Fibroblast of lung (primary cell): ENCODE measurements around the gene PRODH. TPM values are rescaled to one million over a fixed set of nuclear protein-coding genes. Genes with fewer than 3 reads are reported as not detected.
A peak's percentile ranks its signal among the peaks of the same experiment; 100 is the strongest.
"Not testable (repeated sequence)": the region's sequence is repeated elsewhere in the genome, so short reads cannot be mapped to it uniquely, and the experiment has no call there.

Experiments
- DNase-seq, 2 donors: peaks; one replicate each; pipeline versions ENCODE4 v3.0.0 to v3.0.0-alpha.2; 2010; ENCODE audit warnings: low read depth in 2 of 2
- H2AFZ ChIP-seq: 2 replicates; pipeline ENCODE4 v1.5.1; 2012; ENCODE audit warnings: low read length, control low read depth, inconsistent platforms
- H3K27ac ChIP-seq: 2 replicates; pipeline ENCODE4 v1.5.1; 2011; ENCODE audit warnings: low read length, control low read depth; ENCODE audit not compliant: insufficient read depth
- H3K27me3 ChIP-seq: 2 replicates; pipeline ENCODE4 v1.5.1; 2011; ENCODE audit warnings: mild to moderate bottlenecking, low read length; ENCODE audit not compliant: control insufficient read depth, insufficient read depth
- H3K36me3 ChIP-seq: 2 replicates; pipeline ENCODE4 v1.5.1; 2011; ENCODE audit warnings: low read length; ENCODE audit not compliant: control insufficient read depth, insufficient read depth
- H3K4me1 ChIP-seq: 2 replicates; pipeline ENCODE4 v1.5.1; 2011; ENCODE audit warnings: low read length; ENCODE audit not compliant: control insufficient read depth, insufficient read depth; ENCODE audit errors: extremely low read depth
- H3K4me2 ChIP-seq: 2 replicates; pipeline ENCODE4 v1.5.1; 2011; ENCODE audit warnings: low read length, control low read depth; ENCODE audit not compliant: insufficient read depth; ENCODE audit errors: extremely low read depth
- H3K4me3 ChIP-seq, 4 experiments: fragments of 200-600 bp in 1 of 4; sonication (generic) in 1 of 4; replicated peaks in 1 of 4; 2 replicates each; pipeline ENCODE4 v1.5.1; 2011 to 2016; ENCODE audit warnings: low read length in 4 of 4, low read depth in 3 of 4, mild to moderate bottlenecking in 3 of 4, control low read depth in 2 of 4, inconsistent platforms in 1 of 4, mixed read lengths in 1 of 4; ENCODE audit not compliant: insufficient read depth in 1 of 4; ENCODE audit errors: control extremely low read depth in 1 of 4
- H3K79me2 ChIP-seq: 2 replicates; pipeline ENCODE4 v1.5.1; 2012; ENCODE audit warnings: mild to moderate bottlenecking, low read length, inconsistent platforms; ENCODE audit not compliant: control insufficient read depth, insufficient read depth
- H3K9ac ChIP-seq: 2 replicates; pipeline ENCODE4 v1.5.1; 2011; ENCODE audit warnings: mild to moderate bottlenecking, low read length, control low read depth; ENCODE audit not compliant: insufficient read depth
- H3K9me3 ChIP-seq: 2 replicates; pipeline ENCODE4 v1.5.1; 2012; ENCODE audit warnings: low read depth, low read length; ENCODE audit not compliant: control insufficient read depth, insufficient read depth
- H4K20me1 ChIP-seq: 2 replicates; pipeline ENCODE4 v1.5.1; 2011; ENCODE audit warnings: low read length; ENCODE audit not compliant: control insufficient read depth, insufficient read depth; ENCODE audit errors: extremely low read depth
- EZH2 ChIP-seq: IDR thresholded peaks from 2 replicates; pipeline ENCODE4 v1.5.1; 2012; ENCODE audit warnings: low read length, control low read depth, mild to moderate bottlenecking; ENCODE audit errors: missing control alignments
- polyA plus RNA-seq, 2 donors: library from polyadenylated mRNA; depleted of rRNA in 1 of 2; stranded (reverse) in 1 of 2; unstranded in 1 of 2; fragments of >200 nt; gene quantifications; 2 replicates each; pipeline ENCODE4 v1.2.1, GENCODE V29; 2011 to 2012; ENCODE audit warnings: missing spikeins in 1 of 2
- total RNA-seq: library from RNA; depleted of rRNA; stranded (reverse); fragments of >200 nt; gene quantifications from 2 replicates; pipeline ENCODE4 v1.2.1, GENCODE V29; 2014
- TF ChIP-seq, protein P1 (sequence below), 2 donors: IDR thresholded peaks in 1 of 2; conservative IDR thresholded peaks in 1 of 2; 1 replicate in 1 of 2; 2 replicates in 1 of 2; pipeline ENCODE4 v1.5.1; 2011 to 2012; ENCODE audit warnings: low read length in 2 of 2, control low read depth in 1 of 2, inconsistent platforms in 1 of 2, low read depth in 1 of 2, mild to moderate bottlenecking in 1 of 2

PRODH gene
- total and polyA plus RNA-seq, 2 donors (not counting 1 experiment from before 2014, with no cell fraction given): 0.06 TPM; not detected in 1

DNA sequence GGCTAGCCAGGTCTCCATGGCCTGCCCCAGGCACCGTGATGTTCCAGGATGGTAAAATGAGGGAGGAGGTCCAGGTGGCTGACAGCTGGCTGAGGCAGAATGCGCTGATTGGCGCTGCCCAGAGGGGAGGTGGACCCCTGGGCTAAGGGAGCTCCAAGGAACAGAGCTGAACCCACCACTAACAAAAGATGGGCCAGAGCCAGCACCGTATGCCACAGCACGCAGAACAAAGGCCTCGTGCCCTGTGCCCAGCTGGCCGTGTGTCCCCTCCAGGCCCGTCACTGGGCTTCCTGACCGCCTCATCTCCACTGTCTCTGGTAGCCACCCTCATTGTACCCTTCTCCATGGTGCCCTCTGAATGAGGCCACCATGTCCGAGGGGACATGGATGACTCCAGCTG, 19.6 kb upstream of the PRODH start:
- no peak overlapping the region for H3K27ac ChIP-seq
- no peaks in the 10 kb centered on the region for H3K79me2 ChIP-seq
- H3K36me3 ChIP-seq: no peaks in the 10 kb centered on the region
- no peak for TF ChIP-seq EZH2
- TF ChIP-seq, protein P1, sequence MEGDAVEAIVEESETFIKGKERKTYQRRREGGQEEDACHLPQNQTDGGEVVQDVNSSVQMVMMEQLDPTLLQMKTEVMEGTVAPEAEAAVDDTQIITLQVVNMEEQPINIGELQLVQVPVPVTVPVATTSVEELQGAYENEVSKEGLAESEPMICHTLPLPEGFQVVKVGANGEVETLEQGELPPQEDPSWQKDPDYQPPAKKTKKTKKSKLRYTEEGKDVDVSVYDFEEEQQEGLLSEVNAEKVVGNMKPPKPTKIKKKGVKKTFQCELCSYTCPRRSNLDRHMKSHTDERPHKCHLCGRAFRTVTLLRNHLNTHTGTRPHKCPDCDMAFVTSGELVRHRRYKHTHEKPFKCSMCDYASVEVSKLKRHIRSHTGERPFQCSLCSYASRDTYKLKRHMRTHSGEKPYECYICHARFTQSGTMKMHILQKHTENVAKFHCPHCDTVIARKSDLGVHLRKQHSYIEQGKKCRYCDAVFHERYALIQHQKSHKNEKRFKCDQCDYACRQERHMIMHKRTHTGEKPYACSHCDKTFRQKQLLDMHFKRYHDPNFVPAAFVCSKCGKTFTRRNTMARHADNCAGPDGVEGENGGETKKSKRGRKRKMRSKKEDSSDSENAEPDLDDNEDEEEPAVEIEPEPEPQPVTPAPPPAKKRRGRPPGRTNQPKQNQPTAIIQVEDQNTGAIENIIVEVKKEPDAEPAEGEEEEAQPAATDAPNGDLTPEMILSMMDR (conservative IDR thresholded peaks at IDR 0.05 in 1 of 2, IDR thresholded peaks at IDR 0.05 in 1 of 2; ENCODE audit: low read depth in 1 of 2, low read length in 2 of 2): no peak
- no peak overlapping the region for H2AFZ ChIP-seq
- no peak for DNase-seq
- H3K4me1 ChIP-seq: no peaks in the 10 kb centered on the region
- H3K27me3 ChIP-seq: no peaks in the 10 kb centered on the region
- H4K20me1 ChIP-seq: no peaks in the 10 kb centered on the region
- no peak overlapping the region for H3K4me3 ChIP-seq
- H3K9me3 ChIP-seq: no peaks in the 10 kb centered on the region
- H3K9ac ChIP-seq: no peak overlapping the region
- H3K4me2 ChIP-seq: no peak overlapping the region

DNA sequence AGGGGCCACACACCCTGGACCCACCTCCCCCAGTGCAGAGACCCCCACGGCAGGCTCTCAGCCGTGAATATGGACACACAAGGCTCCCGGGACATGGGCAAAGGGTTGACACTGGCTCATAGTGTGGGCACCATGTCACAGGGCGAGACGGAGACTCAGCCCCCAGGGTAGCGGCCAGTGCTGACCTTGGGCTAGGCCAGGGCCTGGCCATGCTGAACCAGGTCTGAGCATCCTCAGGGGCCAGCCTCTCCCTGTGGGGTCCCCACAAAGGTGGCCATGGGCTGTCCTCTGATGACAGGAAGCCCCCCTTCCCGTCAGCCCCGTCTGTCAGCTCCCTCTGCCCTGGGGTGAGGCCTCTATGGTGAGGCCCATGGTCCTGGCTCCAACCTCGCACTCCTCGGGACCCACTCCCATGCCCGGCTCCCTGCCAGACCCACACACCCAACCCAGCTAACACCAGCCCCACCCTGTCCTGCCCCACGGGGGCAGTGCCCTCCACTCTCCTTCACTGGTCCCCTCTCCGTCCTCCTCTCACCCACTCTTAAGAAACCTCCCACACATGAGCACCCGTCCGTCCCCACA, 19.0 kb upstream of the PRODH start:
- TF ChIP-seq, protein P1 (conservative IDR thresholded peaks at IDR 0.05 in 1 of 2, IDR thresholded peaks at IDR 0.05 in 1 of 2; ENCODE audit: low read depth in 1 of 2, low read length in 2 of 2): no peak
- TF ChIP-seq EZH2: no peak
- Histone ChIP-seq H4K20me1 (no peaks in the 10 kb centered on the region), H2AFZ (no peak overlapping the region), H3K4me2 (no peak overlapping the region), H3K9ac (no peak overlapping the region), H3K4me3 (no peak overlapping the region), H3K27me3 (no peaks in the 10 kb centered on the region), H3K4me1 (no peaks in the 10 kb centered on the region), H3K36me3 (no peaks in the 10 kb centered on the region), H3K9me3 (no peaks in the 10 kb centered on the region), H3K27ac (no peak overlapping the region), H3K79me2 (no peaks in the 10 kb centered on the region)
- DNase-seq: no peak

DNA sequence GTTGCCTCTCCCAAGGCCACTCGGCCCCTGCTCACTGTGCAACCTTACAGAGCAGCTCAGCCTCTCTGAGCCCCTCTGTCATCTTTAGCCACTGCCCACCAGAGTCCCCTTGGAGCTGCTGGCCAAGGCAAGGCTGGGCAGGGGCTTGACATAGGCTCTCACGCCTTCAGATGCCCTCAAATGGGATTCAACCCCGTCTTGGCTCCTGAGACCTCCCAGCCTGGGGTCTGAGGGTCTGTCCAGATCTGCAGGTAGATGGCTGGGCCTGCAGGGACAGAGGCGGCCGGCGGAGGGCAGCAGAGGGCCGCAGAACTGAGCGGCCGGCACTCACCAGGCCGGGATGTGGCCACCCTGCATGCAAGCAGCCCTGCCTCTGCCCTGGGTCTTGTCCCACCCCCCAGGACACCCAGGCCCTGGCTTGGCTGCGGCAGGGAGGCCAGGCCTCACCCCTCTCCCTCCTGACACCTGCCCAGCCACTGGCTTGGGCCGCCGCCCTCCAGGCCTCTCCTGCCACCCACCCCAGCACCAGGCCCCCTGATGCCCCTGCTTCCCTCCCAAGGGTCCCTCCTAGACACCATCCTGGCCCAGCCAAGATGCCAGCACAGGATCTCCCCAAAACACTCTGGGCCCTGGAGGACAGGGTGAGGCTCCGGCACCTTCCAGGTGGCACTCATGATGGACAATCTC, 18.4 kb upstream of the PRODH start:
- H3K4me2 ChIP-seq, H3K9ac ChIP-seq, H3K79me2 ChIP-seq, H3K36me3 ChIP-seq, H3K27me3 ChIP-seq, H4K20me1 ChIP-seq, H3K4me1 ChIP-seq, H3K4me3 ChIP-seq, H3K9me3 ChIP-seq, H2AFZ ChIP-seq, H3K27ac ChIP-seq: not testable (repeated sequence)
- TF ChIP-seq, protein P1 (conservative IDR thresholded peaks at IDR 0.05 in 1 of 2, IDR thresholded peaks at IDR 0.05 in 1 of 2; ENCODE audit: low read depth in 1 of 2, low read length in 2 of 2): peak; percentile 68
- DNase-seq: peak; percentile 16 to 33

DNA sequence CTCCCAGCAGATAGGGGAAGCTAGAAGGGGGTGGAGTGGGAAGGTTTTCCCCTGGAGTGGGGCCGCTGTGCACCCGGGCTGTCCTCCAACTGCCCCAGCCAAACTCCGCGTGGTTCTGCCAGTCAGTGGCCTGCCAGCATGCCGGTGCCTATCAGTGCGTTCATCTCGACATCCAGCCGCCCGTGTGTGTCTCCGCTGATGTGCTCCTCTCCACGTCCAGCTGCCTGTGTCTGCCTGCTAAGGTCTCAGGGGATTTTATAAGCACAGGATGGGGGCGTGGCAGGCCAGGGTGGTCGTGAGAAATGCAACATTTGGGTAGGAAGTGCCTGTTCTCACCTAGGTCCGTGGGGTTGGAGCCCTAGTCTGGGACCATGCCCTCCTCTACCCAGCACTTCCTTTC, 17.0 kb upstream of the PRODH start:
- not testable (repeated sequence) for H3K36me3 ChIP-seq, H3K79me2 ChIP-seq, H3K27ac ChIP-seq, H2AFZ ChIP-seq, H3K9me3 ChIP-seq, H3K4me3 ChIP-seq, H3K27me3 ChIP-seq, H3K4me1 ChIP-seq, H4K20me1 ChIP-seq, DNase-seq, H3K9ac ChIP-seq, H3K4me2 ChIP-seq
